ENCODE results near the gene DDX52. TPM values are rescaled to one million over a fixed set of nuclear protein-coding genes. Genes with fewer than 3 reads are reported as not detected.

Gene DDX52
- total and polyA plus RNA-seq, 7 donors = 9.2 to 20.1 (median 15.3) TPM

GRCh38 chr17:37571674-37572073 is 71.6 kb downstream of the DDX52 start:
- Histone ChIP-seq H3K4me3 (no peak overlapping the region), H3K27ac (no peak overlapping the region), H3K36me3 (ENCODE audit: insufficient read depth in 1 of 2, low read depth in 1 of 2) (peaks cover 11 to 100% of the 10 kb centered on the region in 2 donors), H3K27me3 (ENCODE audit: insufficient read depth in 3 of 3, low read length in 2 of 3) (no peaks in the 10 kb centered on the region), H3K4me1 (no peaks in the 10 kb centered on the region), H3K9me3 (peaks cover 7% of the 10 kb centered on the region)
- intact Hi-C loops (cut with DNase I) = loop anchor here in 1 of 2 donors (10.0 kb wide), 1 partner anchor 53 kb away; no protein-coding TSS in a partner anchor
- no peak for ATAC-seq
- DNase-seq = no peak
- TF ChIP-seq CTCF (IDR thresholded peaks at IDR 0.05) = no peak
- WGBS, 3 donors = 70 to 82% (median 71%) methylated on average over 3 of the region's 3 CpGs

- peak; percentile 29 for TF ChIP-seq CTCF (IDR thresholded peaks at IDR 0.05)
- H3K4me3 ChIP-seq = no peak overlapping the region
- 93 to 96% (median 95%) methylated on average over 8 of the region's 8 CpGs for WGBS, 3 donors
- intact Hi-C loops (cut with DNase I) = loop anchor here in 1 of 2 donors (10.0 kb wide), 1 partner anchor 54 kb away; no protein-coding TSS in a partner anchor
- DNase-seq (peak in 1 of 2 donors; percentile 37), ATAC-seq (peak; percentile 39 to 85 (median 82))
- no peaks in the 10 kb centered on the region for H3K4me1 ChIP-seq
- H3K27ac ChIP-seq = no peak overlapping the region
- H3K9me3 ChIP-seq = peaks cover 7% of the 10 kb centered on the region
- no peaks in the 10 kb centered on the region for H3K27me3 ChIP-seq (ENCODE audit: insufficient read depth in 3 of 3, low read length in 2 of 3)
- H3K36me3 ChIP-seq (ENCODE audit: insufficient read depth in 1 of 2, low read depth in 1 of 2) = peaks cover 11 to 92% of the 10 kb centered on the region in 2 donors
These were observed 72.6 kb downstream of the DDX52 start for GRCh38 chr17:37570527-37571093.

- DNase-seq = no peak
- ATAC-seq = no peak
- H3K27ac ChIP-seq = no peak overlapping the region
- 94 to 97% (median 96%) methylated on average over 2 of the region's 2 CpGs for whole genome bisulfite sequencing, 3 donors
- TF ChIP-seq CTCF (IDR thresholded peaks at IDR 0.05) = no peak
- H3K4me1 ChIP-seq = no peaks in the 10 kb centered on the region
- no peaks in the 10 kb centered on the region for H3K27me3 ChIP-seq (ENCODE audit: insufficient read depth in 3 of 3, low read length in 2 of 3)
- no peak overlapping the region for H3K4me3 ChIP-seq
- intact Hi-C loops (cut with DNase I) = no loop called here
- peaks cover 4 to 86% of the 10 kb centered on the region in 2 donors for H3K36me3 ChIP-seq (ENCODE audit: insufficient read depth in 1 of 2, low read depth in 1 of 2)
- H3K9me3 ChIP-seq = no peaks in the 10 kb centered on the region
These were observed 74.7 kb downstream of the DDX52 start for GRCh38 chr17:37568350-37569053.

- Histone ChIP-seq H3K4me3 (no peak overlapping the region), H3K27me3 (ENCODE audit: insufficient read depth in 3 of 3, low read length in 2 of 3) (no peaks in the 10 kb centered on the region), H3K4me1 (no peaks in the 10 kb centered on the region), H3K36me3 (ENCODE audit: insufficient read depth in 1 of 2, low read depth in 1 of 2) (peaks cover 4 to 84% of the 10 kb centered on the region in 2 donors), H3K9me3 (no peaks in the 10 kb centered on the region), H3K27ac (no peak overlapping the region)
- intact Hi-C loops (cut with DNase I) = no loop called here
- DNase-seq (no peak), ATAC-seq (no peak)
- TF ChIP-seq CTCF (IDR thresholded peaks at IDR 0.05) = no peak
- 89 to 90% (median 89%) methylated on average over 4 of the region's 4 CpGs for WGBS, 3 donors
These were observed 75.7 kb downstream of the DDX52 start for GRCh38 chr17:37567538-37567937.

All from psoas muscle (tissue), 8 donors.